SHP77 (cell line): ENCODE data around the gene SAMD4B.
A peak's percentile ranks its signal among the peaks of the same experiment; 100 is the strongest.

Source experiments
- DNase-seq, 2 experiments: peaks; one replicate each; lab custom pipeline; 2025; lab: John Stamatoyannopoulos, UW

The SAMD4B gene

GRCh38 chr19:39425744-39426143, 83.5 kb downstream of the SAMD4B start:
- DNase-seq = no peak

DNA sequence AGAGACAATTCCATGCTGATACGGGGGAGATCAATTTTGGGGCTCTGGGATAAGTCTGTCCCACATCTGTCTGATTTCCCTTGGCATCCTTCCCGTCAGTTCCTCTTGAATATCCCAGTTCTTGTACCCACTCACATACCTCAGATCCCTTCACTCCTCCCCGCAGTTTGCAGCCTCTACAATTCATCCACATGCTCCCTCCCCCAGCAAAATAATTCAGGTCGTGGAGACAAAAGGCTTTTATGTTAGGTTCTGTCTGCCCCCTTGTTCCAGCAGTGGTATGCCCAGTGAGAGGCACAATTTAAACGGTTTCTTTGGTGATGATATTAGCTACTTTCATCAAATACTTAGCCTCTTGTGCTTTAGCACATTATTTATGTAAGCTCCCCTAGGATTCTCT, 83.9 kb downstream of the SAMD4B start:
- no peak for DNase-seq

DNA sequence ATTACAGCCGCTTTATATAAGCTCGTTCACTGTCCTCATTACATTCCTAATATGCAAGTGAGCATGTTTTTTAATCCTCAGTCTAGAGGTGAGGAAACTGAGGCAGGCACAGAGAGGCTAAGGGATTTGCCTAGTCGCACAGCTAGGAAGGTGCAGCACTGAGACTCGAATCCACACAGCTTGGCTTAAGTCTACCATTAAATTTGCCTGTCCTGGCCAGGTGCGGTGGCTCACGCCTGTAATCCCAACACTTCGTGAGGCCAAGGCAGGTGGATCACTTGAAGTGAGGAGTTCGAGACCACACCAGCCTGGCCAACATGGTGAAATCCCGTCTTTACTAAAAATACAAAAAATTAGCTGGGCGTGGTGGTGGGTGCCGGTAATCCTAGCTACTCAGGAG, 85.5 kb downstream of the SAMD4B start:
- no peak for DNase-seq

GRCh38 chr19:39428283-39429112, 86.3 kb downstream of the SAMD4B start:
- DNase-seq = no peak

GRCh38 chr19:39430675-39431593, 88.7 kb downstream of the SAMD4B start:
- DNase-seq = peak; percentile 77 to 79

GRCh38 chr19:39432677-39433025, 90.4 kb downstream of the SAMD4B start:
- DNase-seq = no peak

DNA sequence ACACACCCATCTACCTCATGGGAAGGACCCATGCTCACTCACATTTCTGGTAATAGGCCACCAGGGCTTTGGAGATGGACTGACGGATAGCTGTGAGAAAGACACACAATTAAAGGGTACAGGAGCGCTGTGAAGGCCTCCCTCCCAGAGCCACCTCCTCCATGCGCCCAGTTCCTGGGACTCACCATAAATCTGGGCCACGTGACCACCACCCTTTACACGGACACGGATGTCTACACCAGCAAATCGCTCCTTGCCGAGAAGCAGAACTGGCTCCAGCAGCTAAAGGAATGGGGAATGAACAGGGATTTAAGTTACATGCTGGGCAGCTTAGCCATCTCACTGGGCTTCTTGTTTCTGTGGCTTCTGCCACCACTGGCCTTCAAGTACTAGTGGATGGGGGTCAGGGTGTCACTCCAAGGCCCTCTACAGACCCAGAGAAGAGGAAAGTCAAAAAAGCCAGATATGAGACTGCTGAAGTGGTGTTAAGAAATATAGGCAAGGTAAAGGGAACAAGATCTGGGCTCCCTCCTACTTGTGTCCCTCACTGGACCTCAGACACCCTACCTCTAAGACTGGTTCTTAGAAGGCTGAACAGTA, 91.4 kb downstream of the SAMD4B start:
- no peak for DNase-seq

GRCh38 chr19:39434123-39435076, 92.2 kb downstream of the SAMD4B start:
- no peak for DNase-seq
